HG03095 (cell line): ENCODE results near the gene NINL.
"Not testable (repeated sequence)": the region's sequence is repeated elsewhere in the genome, so short reads cannot be mapped to it uniquely, and the experiment has no call there.

Source experiments
- ATAC-seq: cut with Tn5 transposase; IDR thresholded peaks from one replicate; pipeline ENCODE4 v1.9.1; 2021; ENCODE audit warnings: moderate library complexity; ENCODE audit not compliant: unreplicated experiment

Gene NINL

DNA sequence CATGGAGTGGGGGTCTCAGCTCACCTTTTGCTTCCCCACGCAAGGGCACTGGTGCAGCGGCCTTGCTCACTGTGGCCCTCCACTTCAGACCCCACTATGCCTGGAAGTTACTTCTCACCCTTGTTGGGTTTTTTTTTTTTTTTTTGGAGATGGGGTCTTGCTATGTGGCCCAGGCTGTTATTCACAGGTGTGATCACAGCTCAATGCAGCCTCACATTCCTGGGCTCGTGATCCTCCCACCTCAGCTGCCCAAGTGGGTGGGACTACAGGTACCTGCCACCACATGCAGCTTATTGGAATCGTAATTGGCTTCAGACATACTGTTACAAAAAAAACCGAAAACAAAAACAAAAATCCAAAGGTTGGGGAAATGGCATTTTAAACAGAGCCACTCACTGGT, 32.4 kb downstream of the NINL start:
- ATAC-seq, result no peak

DNA sequence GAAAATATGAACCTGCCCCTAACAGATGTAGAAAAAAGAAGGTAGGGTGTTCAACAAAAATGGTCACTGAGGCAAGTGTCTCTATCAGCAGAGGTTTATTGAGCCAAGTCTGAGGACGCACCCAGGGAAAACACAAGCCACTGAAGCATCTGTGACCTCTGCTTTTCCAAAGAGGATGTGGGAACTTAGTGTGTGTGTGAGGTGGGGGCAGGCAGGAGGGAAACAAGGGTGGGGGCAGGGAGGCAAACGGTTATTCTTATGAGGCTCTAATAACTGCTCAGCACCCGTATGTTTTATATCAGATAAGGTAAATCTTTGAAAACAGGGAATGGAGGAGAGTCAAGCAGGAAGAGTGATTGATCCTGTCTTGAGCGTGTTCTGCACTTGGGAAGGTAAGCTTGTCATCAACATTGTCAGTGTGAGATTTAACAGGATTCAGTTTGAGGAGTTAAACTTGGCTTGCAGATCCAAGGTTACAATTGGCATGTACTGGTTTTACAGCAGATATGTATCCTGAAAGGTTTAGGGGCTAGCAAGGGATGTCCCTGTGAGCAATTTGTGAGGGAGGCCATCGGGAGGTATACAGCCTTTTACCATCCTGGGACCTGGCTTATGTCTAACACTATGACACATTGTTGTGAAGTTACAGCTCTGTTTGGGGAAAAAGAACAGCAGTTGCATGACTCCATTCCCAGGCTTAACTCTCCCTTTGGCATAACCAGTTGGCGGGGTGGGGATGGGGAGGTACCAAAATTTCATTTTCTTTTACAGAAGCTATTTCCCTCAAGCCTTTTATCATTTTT, 33.7 kb downstream of the NINL start:
- ATAC-seq, result no peak

DNA sequence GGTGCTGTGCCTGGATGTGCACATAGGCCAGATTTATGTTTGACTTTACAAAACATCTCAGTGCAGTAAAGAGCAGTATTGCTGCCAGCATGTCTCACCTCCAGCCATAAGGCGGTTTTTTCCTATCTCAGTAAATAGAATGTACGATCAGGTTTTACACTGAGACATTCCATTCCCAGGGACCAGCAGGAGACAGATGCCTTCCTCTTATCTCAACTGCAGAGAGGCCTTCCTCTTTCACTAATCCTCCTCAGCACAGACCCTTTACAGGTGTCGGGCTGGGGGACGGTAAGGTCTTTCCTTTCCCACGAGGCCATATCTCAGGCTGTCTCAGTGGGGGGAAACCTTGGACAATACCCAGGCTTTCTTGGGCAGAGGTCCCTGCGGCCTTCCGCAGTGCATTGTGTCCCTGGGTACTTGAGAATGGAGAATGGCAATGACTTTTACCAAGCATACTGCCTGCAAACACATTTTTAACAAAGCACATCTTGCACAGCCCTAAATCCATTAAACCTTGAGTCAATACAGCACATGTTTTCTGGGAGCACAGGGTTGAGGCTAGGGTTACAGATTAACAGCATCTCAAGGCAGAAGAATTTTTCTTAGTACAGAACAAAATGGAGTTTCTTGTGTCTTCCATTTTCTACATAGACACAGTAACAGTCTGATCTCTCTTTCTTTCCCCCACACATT, 34.5 kb downstream of the NINL start:
- ATAC-seq, result not testable (repeated sequence)

DNA sequence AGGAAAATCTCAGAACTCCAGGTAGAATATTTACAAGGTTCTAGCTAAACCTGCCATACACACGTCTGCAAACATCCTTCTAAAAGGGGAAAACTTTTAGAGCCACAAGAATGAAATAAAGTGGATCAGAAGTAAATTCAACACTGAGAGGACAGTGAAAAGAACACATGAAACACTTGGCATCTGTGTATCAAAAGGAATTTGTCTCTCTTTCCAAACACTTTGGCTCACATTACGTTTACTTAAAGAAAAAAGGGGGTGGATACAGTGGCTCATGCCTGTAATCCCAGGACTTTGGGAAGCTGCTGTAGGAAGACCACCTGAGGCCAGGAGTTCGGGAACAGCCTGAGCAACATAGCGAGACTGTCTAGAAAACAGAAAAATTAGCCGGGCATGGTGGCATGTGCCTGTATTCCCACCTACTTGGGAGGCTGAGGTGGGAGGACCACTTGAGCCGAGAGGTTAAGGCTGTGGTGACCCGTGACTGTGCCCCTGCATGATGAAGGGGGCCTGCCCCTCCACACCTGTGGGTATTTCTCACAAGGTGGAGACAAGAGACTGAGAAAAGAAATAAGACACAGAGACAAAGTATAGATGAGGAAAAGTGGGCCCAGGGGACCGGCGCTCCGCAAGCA, 35.4 kb downstream of the NINL start:
- ATAC-seq, result no peak

DNA sequence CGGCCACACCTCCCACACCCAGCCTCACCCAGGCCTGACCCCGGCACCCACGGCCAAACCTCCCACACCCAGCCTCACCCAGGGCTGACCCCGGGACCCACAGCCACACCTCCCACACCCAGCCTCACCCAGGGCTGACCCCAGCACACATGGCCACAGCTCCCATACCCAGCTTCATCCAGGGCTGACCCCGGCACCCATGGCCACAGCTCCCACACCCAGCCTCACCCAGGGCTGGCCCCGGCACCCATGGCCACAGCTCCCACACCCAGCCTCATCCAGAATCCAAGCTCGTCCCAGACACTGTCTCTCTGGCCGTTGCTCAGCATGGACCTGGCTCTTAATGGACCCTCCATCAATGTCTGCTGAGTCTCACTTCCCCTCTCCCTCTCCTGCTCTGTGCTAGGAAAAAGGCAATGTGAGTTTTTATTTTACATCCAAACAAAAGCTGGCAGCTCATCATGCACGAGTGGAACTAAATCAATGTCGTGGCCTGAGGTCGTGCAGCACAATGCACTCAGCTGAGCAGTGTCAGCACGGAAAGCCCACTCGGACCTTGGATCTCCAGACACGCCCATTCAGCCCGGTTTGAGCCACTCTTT, 36.1 kb downstream of the NINL start:
- ATAC-seq, result no peak

DNA sequence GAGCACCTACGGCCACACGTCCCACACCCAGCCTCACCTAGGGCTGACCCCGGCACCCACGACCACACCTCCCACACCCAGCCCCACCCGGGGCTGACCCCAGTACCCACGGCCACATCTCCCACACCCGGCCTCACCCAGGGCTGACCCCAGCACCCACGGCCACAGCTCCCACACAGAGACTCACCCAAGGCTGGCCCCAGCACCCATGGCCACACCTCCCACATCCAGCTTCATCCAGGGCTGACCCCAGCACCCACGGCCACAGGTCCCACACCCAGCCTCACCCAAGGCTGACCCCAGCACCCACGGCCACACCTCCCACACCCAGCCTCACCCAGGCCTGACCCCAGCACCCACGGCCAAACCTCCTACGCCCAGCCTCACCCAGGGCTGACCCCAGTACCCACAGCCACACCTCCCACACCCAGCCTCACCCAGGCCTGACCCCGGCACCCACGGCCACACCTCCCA, 36.7 kb downstream of the NINL start:
- ATAC-seq, result no peak

DNA sequence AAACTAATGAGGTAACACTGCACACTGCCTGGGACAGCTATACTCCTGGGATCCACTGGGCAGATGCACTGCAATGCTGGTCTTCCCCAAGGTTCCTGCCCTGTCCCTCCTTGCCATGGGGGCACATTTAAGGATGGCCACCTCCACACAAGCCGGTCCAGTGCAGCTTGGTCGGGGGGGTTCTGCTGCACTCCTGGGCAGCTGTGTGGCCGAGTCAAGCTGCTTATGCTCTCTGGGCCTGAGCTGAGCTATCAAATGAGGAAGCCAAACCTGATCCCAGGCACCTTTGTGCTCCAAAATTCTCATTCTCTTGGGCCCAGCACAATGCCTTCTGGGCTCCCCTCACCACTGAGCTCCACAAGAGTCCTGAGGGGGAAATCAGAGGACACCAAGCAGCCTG, 37.3 kb downstream of the NINL start:
- ATAC-seq, result no peak

DNA sequence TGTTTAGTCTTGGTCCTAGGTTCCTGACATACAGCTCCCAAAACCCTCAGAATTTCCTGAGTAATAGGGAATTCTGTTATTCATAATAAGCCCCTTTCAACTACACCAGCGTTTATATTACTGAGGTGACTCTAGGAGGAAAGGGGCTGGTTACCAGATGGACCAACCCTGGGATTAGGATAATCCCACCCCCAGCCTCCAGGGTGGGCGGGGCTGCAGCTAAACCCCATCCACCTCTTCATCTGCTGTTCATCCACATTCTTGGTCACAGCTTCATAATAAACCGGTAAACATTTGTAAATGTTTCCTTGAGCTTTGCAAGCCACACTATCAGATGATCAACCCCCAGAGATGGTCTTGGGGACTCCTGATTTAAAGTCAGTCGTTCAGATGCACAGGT, 38.3 kb downstream of the NINL start:
- ATAC-seq, result no peak

DNA sequence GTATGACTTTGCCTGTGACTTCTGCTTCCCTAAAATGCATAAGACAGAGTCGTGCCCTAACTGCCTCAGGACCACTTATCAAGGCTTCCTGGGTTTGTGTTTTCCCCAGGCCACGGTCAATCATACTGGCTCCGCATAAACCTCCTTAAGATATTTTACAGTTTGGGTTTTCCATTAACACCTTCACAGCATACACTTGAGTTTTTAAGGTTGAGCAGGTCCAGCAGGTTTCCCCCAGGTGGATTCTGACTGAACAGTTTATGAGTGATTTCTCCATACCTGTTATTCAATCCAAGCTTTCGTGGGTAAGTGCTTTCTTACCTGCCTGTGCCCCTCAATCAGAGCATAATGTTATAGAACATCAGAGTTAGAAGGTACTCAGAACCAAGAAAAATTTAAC, 39.3 kb downstream of the NINL start:
- ATAC-seq, result no peak

DNA sequence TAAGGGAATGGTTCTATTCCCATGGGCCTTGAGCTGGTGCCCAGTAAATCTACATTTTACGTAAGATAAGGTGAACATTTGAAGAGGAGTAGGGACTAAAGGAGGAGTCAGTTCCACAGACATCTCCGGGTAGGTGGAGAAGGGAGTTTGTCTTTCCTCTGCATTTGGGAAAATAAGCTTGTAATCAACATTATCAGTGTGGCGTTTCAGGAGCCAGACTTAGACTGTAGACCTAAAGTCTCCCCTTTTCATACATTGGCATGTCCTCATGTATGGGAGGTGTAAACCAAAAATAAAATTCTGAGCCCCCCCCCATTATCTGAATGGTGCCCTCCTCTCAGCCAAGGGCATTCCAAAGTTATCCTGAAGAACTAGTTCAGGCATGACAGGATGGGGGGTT, 40.2 kb downstream of the NINL start:
- no peak for ATAC-seq

DNA sequence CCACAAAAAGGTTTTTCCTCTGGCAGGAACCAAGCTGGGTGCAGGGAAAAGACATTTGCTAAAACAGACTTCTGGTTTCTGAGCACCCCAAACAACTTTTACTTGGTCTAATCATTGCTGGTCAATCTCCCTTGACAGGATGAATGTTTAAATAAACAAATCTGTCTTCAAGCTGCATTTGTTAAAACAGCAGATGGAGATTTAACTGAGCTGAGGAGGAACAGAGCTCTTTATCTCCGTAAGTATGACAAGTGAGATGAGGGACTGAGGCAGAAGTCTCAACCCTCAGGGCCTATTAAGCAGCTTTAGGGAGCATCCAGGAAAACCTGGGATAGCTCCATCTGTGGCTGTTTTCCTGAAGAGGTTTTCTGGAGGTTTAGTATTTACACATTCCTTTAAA, 40.6 kb downstream of the NINL start:
- ATAC-seq, result no peak

DNA sequence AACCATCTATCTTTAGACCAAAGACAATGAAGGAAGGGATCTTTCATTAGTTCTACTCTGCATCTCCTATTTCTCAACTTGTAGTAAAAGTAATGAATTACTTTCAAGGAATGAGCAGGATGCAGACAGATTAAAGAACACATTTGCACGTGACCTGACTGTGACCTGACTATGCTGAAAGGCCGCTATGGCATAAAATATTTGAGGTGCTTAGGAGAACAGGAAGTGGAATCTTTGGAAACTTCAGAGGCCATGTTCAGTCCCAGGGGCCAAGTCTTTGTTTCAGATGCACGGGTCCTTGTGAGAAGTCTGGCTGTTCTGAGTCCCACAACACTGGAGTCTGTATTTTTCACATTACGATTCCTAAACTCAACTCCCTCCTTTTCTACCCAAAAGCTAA, 41.0 kb downstream of the NINL start:
- ATAC-seq, result no peak

DNA sequence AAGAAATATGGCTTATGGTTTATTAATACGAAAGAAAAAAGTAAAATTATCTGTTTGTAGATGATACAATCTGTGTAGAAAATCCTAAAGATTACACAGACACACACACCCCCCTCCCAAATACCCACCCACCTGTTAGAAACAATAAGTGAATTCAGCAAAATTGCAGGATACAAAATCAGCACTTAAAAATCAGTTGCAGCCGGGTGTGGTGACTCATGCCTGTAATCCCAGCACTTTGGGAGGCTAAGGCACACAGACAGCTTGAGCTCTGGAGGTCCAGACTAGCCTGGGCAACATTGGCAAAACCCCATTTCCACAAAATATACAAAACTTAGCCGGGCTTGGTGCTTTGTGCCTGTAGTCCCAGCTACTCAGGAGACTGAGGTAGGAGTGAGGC, 42.3 kb downstream of the NINL start:
- no peak for ATAC-seq

DNA sequence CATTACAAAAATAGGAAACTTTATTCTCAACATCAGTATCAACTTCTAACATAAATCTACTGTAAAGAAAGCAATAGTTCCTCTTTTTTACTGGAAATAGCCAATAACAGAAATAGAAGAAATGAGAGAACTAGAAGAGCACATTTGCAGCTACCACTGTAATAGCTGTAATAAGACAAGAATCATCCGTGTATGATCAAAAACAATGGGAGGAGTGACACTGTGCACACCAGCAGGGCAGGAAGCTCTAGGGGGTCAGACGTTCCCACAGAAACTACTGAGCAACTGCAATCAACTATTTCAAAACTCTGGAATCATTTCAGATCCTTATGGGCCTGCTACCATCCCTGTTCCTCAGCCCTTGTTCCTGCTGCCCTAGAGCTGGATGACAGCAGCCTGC, 43.7 kb downstream of the NINL start:
- ATAC-seq, result no peak

DNA sequence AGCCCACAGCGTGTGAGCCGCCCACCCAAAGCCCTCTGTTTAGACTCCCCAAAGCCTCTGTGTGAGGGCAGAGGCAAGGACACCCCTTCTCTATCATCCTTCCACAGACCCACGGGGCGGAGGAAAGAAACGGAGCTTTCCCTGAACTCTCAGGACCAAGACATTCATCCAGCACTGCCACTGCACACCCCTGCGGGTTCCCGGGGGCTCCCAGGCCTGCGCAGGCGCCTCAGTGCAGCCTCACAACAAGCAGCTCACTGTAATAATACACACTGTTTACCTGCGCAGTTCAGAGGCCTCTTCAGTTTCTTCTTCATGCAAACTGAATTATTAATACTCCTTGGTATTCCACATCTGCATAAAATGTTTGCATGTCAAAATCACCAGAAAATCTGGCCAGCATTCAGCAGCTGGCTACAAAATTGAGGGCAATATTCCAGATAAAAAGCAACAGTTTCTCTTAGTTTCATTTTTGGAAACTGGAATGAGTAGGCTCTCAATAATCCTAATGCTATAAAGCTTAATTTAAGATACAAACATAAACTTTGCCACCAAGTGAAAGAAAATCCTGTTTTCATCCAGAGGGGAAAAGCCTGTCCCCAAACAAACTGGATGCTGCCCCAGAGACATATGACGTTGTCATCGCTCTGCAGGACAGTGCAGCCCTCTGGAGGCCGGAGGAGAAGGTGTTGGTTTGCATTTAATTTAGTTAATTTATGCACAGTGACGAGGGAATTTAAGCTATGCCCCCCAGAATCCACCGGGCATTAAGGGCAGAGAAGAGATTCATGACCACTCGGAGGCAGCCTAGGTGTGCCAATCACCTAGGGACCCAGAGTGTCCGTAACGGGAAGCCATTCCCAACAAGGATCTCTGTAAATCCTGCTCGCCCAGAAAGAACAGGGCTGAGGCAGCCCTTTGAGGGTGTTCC, 45.3 kb downstream of the NINL start:
- ATAC-seq, result no peak

DNA sequence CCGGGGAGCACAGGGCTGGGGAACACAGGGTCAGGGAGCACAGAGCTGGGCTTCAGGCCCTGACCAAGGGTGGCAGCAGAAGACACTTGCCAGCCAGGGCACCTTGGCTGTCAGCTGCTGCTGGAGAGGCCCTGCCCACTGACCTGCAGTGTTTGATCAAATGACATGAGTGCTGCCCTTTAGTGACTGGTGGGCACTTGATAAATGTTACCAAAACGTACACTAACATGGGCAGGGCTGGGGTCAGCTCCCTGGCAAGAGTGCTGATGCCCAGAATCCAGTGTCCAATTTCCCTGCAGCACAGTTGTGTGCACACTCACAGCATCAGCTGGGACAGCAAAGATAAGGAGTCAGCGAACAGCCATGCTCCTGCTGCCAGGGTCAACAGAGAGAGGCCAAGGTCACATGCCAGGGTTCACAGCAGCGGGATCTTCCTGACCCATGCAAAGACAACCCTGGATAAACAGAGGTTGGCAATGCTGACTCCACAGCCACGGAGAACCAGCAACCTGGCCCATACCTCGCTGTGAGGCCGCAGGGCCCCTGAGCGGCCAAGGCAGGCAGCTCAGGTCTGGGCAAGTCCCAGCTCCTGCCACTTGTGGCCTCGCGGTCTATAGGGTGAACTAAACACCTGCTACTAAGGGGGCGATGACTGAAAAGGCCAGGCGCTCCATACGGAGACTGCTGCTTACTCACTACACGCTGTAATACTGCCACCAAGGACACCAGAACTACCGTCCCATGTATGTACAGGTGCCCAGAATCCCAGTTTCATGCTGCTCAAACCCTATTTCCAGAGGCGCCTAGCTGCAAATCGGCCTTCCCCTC, 46.3 kb downstream of the NINL start:
- no peak for ATAC-seq

DNA sequence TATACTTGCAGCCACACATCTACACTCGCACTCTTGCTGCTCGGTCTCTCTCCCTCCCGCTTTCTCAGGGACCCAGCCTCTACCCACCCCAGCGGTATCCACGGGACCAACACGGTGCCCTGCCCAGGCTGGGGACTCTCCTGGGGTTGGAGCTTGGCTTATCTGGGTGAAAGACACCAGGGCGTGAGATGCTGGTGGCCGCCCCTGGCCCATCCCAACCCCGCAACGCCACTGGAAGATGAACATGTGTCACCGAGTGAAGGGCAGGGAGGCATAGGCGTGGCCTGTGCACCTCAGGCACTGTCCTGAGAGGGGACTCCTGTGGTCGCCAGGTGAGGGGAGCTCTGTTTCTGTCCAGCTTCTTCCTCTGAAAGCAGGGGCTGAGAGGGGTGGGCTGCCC, 47.4 kb downstream of the NINL start:
- ATAC-seq, result no peak

DNA sequence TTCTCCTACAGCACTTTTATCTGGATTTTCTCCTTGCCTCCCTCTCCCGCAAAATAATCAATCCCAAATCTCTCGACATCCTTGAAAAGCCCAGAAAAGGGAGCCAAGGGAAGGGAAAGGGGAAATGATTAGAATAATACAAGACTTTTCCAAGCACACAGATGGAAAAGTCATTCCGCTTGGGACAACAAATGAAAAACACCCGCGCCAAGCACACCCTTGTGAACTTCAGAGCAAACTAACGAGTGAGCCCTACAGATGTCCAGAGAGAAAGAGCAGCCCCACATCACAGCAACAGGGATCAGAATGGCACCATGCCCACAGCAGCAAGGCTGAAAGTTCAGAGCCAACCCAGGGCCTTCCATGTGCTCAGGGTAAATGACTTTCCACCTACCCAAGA, 49.6 kb downstream of the NINL start:
- no peak for ATAC-seq

DNA sequence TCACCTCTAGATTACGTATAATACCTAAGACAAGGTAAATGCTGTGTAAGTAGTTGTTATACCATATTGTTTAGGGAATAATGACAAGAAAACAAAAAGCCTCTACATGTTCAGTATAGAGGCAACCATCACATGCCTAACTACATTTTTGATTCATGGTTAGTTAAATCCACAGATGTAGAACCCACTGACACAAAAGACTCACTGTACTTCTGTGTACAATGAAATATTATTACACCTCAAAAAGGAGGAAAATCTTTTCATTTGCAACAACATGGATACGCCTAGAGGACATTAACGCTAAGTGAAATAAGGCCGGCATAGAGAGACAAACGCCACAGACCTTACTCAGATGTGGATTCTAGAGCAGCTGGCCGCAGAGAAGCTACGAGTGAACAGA, 50.5 kb downstream of the NINL start:
- no peak for ATAC-seq
